HEK293 (cell line): ENCODE measurements around the gene C6orf47.

ENCODE experiments used
- BCL11B ChIP-seq: fragments of 450-650 bp; formaldehyde crosslinking; IDR thresholded peaks from 2 replicates; pipeline ENCODE4 v1.5.1; 2016; ENCODE audit warnings: low read depth, missing biosample characterization, missing genetic modification characterization
- GLI2 ChIP-seq: fragments of 450-650 bp; formaldehyde crosslinking; IDR thresholded peaks from 2 replicates; pipeline ENCODE4; 2017; ENCODE audit warnings: missing biosample characterization, missing genetic modification characterization, low read depth, borderline replicate concordance
- GLIS1 ChIP-seq: fragments of 450-650 bp; formaldehyde crosslinking; IDR thresholded peaks from 2 replicates; pipeline ENCODE4 v1.5.1; 2016; ENCODE audit warnings: missing biosample characterization, missing genetic modification characterization
- HOXC10 ChIP-seq: sonication (generic); formaldehyde crosslinking; IDR thresholded peaks from 2 replicates; pipeline ENCODE4 v1.8.1; 2023; ENCODE audit warnings: mild to moderate bottlenecking, missing genetic modification reagents
- KLF8 ChIP-seq: fragments of 450-650 bp; formaldehyde crosslinking; IDR thresholded peaks from 2 replicates; pipeline ENCODE4 v1.5.1; 2016; ENCODE audit warnings: missing biosample characterization, missing genetic modification characterization
- OSR2 ChIP-seq: fragments of 450-650 bp; formaldehyde crosslinking; IDR thresholded peaks from 2 replicates; pipeline ENCODE4 v1.5.1; 2016; ENCODE audit warnings: missing biosample characterization, missing genetic modification characterization
- SETDB1 ChIP-seq: IDR thresholded peaks from one replicate; pipeline ENCODE4 v1.6.1; 2017; ENCODE audit warnings: mild to moderate bottlenecking, low read length, moderate library complexity, mixed read lengths; ENCODE audit not compliant: insufficient read length
- ZBTB8A ChIP-seq: fragments of 450-650 bp; formaldehyde crosslinking; IDR thresholded peaks from 2 replicates; pipeline ENCODE4 v1.5.1; 2016; ENCODE audit warnings: missing biosample characterization, missing genetic modification characterization
- ZFP41 ChIP-seq: fragments of 450-650 bp; formaldehyde crosslinking; IDR thresholded peaks from 2 replicates; pipeline ENCODE4 v1.5.1; 2016; ENCODE audit warnings: missing biosample characterization, missing genetic modification characterization, borderline replicate concordance
- ZNF140 ChIP-seq: fragments of 450-650 bp; formaldehyde crosslinking; IDR thresholded peaks from 2 replicates; pipeline ENCODE4 v1.5.1; 2016; ENCODE audit warnings: missing biosample characterization, missing genetic modification characterization
- ZNF157 ChIP-seq: fragments of 450-650 bp; formaldehyde crosslinking; IDR thresholded peaks from 2 replicates; pipeline ENCODE4 v1.5.1; 2016; ENCODE audit warnings: missing biosample characterization, missing genetic modification characterization
- ZNF211 ChIP-seq: fragments of 450-650 bp; formaldehyde crosslinking; IDR thresholded peaks from 2 replicates; pipeline ENCODE4 v1.5.1; 2016; ENCODE audit warnings: low read depth, missing biosample characterization, missing genetic modification characterization
- ZNF223 ChIP-seq: fragments of 450-650 bp; formaldehyde crosslinking; IDR thresholded peaks from 2 replicates; pipeline ENCODE4 v1.5.1; 2016; ENCODE audit warnings: missing biosample characterization, missing genetic modification characterization
- ZNF311 ChIP-seq: fragments of 450-650 bp; formaldehyde crosslinking; IDR thresholded peaks from 2 replicates; pipeline ENCODE4 v1.5.1; 2017; ENCODE audit warnings: missing biosample characterization, missing genetic modification characterization, borderline replicate concordance
- ZNF350 ChIP-seq: fragments of 450-650 bp; formaldehyde crosslinking; IDR thresholded peaks from 2 replicates; pipeline ENCODE4 v1.5.0; 2017; ENCODE audit warnings: missing biosample characterization, mild to moderate bottlenecking, missing genetic modification characterization
- ZNF37A ChIP-seq: fragments of 450-650 bp; IDR thresholded peaks from 2 replicates; pipeline ENCODE4 v1.5.1; 2018; ENCODE audit warnings: missing biosample characterization, missing genetic modification characterization
- ZNF416 ChIP-seq: fragments of 450-650 bp; formaldehyde crosslinking; IDR thresholded peaks from 2 replicates; pipeline ENCODE4 v1.5.1; 2016; ENCODE audit warnings: missing biosample characterization, missing genetic modification characterization
- ZNF488 ChIP-seq: fragments of 450-650 bp; formaldehyde crosslinking; IDR thresholded peaks from 2 replicates; pipeline ENCODE4 v1.5.1; 2016; ENCODE audit warnings: missing biosample characterization, missing genetic modification characterization
- ZNF501 ChIP-seq: fragments of 450-650 bp; formaldehyde crosslinking; IDR thresholded peaks from 2 replicates; pipeline ENCODE4 v1.5.1; 2016; ENCODE audit warnings: missing biosample characterization, missing genetic modification characterization
- ZNF521 ChIP-seq: fragments of 450-650 bp; formaldehyde crosslinking; IDR thresholded peaks from 2 replicates; pipeline ENCODE4 v1.5.1; 2017; ENCODE audit warnings: missing biosample characterization, mild to moderate bottlenecking, missing genetic modification characterization
- ZNF558 ChIP-seq: fragments of 450-650 bp; formaldehyde crosslinking; IDR thresholded peaks from 2 replicates; pipeline ENCODE4 v1.5.1; 2016; ENCODE audit warnings: missing biosample characterization, missing genetic modification characterization
- ZNF600 ChIP-seq: fragments of 450-650 bp; formaldehyde crosslinking; IDR thresholded peaks from 2 replicates; pipeline ENCODE4 v1.5.1; 2016; ENCODE audit warnings: missing biosample characterization, missing genetic modification characterization
- ZNF660 ChIP-seq: fragments of 450-650 bp; IDR thresholded peaks from 2 replicates; pipeline ENCODE4 v1.5.1; 2018; ENCODE audit warnings: missing biosample characterization, mild to moderate bottlenecking, missing genetic modification characterization
- ZNF677 ChIP-seq: fragments of 450-650 bp; IDR thresholded peaks from 2 replicates; pipeline ENCODE4 v1.5.0; 2018; ENCODE audit warnings: missing biosample characterization, mild to moderate bottlenecking, missing genetic modification characterization, moderate library complexity
- ZNF76 ChIP-seq: fragments of 450-650 bp; formaldehyde crosslinking; IDR thresholded peaks from 2 replicates; pipeline ENCODE4; 2016; ENCODE audit warnings: low read depth, missing biosample characterization, missing genetic modification characterization, borderline replicate concordance
- ZNF791 ChIP-seq: fragments of 450-650 bp; formaldehyde crosslinking; IDR thresholded peaks from 2 replicates; pipeline ENCODE4 v1.5.1; 2016; ENCODE audit warnings: missing biosample characterization, missing genetic modification characterization
- ZSCAN30 ChIP-seq: fragments of 450-650 bp; IDR thresholded peaks from 2 replicates; pipeline ENCODE4 v1.5.1; 2018; ENCODE audit warnings: missing biosample characterization, mild to moderate bottlenecking, missing genetic modification characterization, moderate library complexity
- TF ChIP-seq, protein P1 (sequence below): fragments of 450-650 bp; formaldehyde crosslinking; IDR thresholded peaks from 2 replicates; pipeline ENCODE4 v1.5.1; 2016; ENCODE audit warnings: missing biosample characterization, missing genetic modification characterization, borderline replicate concordance
- TF ChIP-seq, protein P2 (sequence below): fragments of 450-650 bp; formaldehyde crosslinking; IDR thresholded peaks from 2 replicates; pipeline ENCODE4 v1.5.1; 2016; ENCODE audit warnings: missing biosample characterization, missing genetic modification characterization
- TF ChIP-seq, protein P3 (sequence below): fragments of 450-650 bp; formaldehyde crosslinking; IDR thresholded peaks from 2 replicates; pipeline ENCODE4 v1.5.1; 2016; ENCODE audit warnings: missing biosample characterization, missing genetic modification characterization

C6orf47 gene

GRCh38 chr6:31609519-31610406 lies 50.8 kb downstream of the C6orf47 start (continued):
- TF ChIP-seq, protein P1, sequence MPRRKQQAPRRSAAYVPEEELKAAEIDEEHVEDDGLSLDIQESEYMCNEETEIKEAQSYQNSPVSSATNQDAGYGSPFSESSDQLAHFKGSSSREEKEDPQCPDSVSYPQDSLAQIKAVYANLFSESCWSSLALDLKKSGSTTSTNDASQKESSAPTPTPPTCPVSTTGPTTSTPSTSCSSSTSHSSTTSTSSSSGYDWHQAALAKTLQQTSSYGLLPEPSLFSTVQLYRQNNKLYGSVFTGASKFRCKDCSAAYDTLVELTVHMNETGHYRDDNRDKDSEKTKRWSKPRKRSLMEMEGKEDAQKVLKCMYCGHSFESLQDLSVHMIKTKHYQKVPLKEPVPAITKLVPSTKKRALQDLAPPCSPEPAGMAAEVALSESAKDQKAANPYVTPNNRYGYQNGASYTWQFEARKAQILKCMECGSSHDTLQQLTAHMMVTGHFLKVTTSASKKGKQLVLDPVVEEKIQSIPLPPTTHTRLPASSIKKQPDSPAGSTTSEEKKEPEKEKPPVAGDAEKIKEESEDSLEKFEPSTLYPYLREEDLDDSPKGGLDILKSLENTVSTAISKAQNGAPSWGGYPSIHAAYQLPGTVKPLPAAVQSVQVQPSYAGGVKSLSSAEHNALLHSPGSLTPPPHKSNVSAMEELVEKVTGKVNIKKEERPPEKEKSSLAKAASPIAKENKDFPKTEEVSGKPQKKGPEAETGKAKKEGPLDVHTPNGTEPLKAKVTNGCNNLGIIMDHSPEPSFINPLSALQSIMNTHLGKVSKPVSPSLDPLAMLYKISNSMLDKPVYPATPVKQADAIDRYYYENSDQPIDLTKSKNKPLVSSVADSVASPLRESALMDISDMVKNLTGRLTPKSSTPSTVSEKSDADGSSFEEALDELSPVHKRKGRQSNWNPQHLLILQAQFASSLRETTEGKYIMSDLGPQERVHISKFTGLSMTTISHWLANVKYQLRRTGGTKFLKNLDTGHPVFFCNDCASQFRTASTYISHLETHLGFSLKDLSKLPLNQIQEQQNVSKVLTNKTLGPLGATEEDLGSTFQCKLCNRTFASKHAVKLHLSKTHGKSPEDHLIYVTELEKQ (tag by site-specific recombination) = no peak
- peak; percentile 11; the same call in 1 of the 2 replicates for TF ChIP-seq ZNF600 (tag by site-specific recombination)
- TF ChIP-seq ZNF416 = no peak
- no peak for TF ChIP-seq ZNF76 (tag by site-specific recombination)
- TF ChIP-seq ZNF350 (tag by site-specific recombination) = no peak
- TF ChIP-seq SETDB1 = no peak
- no peak for TF ChIP-seq ZNF311 (tag by site-specific recombination)
- TF ChIP-seq ZNF157 (tag by site-specific recombination) = no peak
- no peak; the same call in 1 of the 2 replicates for TF ChIP-seq KLF8 (tag by site-specific recombination)
- TF ChIP-seq ZBTB8A (tag by site-specific recombination) = peak; percentile 39; the same call in 1 of the 2 replicates
- TF ChIP-seq HOXC10 (CRISPR knock-in tag) = no peak
- 0 out of 2 replicates have a peak, but pooled peaks have one; percentile 9 for TF ChIP-seq OSR2 (tag by site-specific recombination)
- TF ChIP-seq, protein P2, sequence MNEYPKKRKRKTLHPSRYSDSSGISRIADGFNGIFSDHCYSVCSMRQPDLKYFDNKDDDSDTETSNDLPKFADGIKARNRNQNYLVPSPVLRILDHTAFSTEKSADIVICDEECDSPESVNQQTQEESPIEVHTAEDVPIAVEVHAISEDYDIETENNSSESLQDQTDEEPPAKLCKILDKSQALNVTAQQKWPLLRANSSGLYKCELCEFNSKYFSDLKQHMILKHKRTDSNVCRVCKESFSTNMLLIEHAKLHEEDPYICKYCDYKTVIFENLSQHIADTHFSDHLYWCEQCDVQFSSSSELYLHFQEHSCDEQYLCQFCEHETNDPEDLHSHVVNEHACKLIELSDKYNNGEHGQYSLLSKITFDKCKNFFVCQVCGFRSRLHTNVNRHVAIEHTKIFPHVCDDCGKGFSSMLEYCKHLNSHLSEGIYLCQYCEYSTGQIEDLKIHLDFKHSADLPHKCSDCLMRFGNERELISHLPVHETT (tag by site-specific recombination) = no peak
- TF ChIP-seq, protein P3, sequence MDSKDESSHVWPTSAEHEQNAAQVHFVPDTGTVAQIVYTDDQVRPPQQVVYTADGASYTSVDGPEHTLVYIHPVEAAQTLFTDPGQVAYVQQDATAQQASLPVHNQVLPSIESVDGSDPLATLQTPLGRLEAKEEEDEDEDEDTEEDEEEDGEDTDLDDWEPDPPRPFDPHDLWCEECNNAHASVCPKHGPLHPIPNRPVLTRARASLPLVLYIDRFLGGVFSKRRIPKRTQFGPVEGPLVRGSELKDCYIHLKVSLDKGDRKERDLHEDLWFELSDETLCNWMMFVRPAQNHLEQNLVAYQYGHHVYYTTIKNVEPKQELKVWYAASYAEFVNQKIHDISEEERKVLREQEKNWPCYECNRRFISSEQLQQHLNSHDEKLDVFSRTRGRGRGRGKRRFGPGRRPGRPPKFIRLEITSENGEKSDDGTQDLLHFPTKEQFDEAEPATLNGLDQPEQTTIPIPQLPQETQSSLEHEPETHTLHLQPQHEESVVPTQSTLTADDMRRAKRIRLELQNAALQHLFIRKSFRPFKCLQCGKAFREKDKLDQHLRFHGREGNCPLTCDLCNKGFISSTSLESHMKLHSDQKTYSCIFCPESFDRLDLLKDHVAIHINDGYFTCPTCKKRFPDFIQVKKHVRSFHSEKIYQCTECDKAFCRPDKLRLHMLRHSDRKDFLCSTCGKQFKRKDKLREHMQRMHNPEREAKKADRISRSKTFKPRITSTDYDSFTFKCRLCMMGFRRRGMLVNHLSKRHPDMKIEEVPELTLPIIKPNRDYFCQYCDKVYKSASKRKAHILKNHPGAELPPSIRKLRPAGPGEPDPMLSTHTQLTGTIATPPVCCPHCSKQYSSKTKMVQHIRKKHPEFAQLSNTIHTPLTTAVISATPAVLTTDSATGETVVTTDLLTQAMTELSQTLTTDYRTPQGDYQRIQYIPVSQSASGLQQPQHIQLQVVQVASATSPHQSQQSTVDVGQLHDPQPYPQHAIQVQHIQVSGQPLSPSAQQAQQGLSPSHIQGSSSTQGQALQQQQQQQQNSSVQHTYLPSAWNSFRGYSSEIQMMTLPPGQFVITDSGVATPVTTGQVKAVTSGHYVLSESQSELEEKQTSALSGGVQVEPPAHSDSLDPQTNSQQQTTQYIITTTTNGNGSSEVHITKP (tag by site-specific recombination) = no peak
- TF ChIP-seq ZSCAN30 (tag by site-specific recombination) = no peak
- TF ChIP-seq ZNF791 = no peak
- no peak for TF ChIP-seq ZNF488 (tag by site-specific recombination)
- no peak for TF ChIP-seq ZNF558
- TF ChIP-seq ZNF521 (tag by site-specific recombination) = no peak
- no peak for TF ChIP-seq ZNF37A
- no peak for TF ChIP-seq ZNF501 (tag by site-specific recombination)
- TF ChIP-seq BCL11B (tag by site-specific recombination) = no peak
- no peak for TF ChIP-seq GLI2 (tag by site-specific recombination)
- no peak for TF ChIP-seq ZNF677 (tag by site-specific recombination)
- TF ChIP-seq ZFP41 (tag by site-specific recombination) = no peak
- TF ChIP-seq ZNF660 (tag by site-specific recombination) = no peak
- no peak for TF ChIP-seq ZNF140 (tag by site-specific recombination)
- no peak for TF ChIP-seq ZNF211
- peak; percentile 66; the same call in 1 of the 2 replicates for TF ChIP-seq ZNF223 (tag by site-specific recombination)
- TF ChIP-seq GLIS1 (tag by site-specific recombination) = peak; percentile 25; the same call in 1 of the 2 replicates
